ENCODE results near the gene KHDRBS2. TPM values are rescaled to one million over a fixed set of nuclear protein-coding genes. Genes with fewer than 3 reads are reported as not detected.

KHDRBS2 gene
- total RNA-seq, 1 experiment from 2014 or later, result 2.7 TPM

GRCh38 chr6:62288974-62289373 is 2.9 kb upstream of the KHDRBS2 start:
- no peaks in the 10 kb centered on the region; the same call in 1 of the 2 replicates for H3K27me3 ChIP-seq (ENCODE audit: insufficient read depth, low read length)
- Mint-ChIP-seq H3K27me3 (ENCODE audit: low read depth) (peaks cover 34% of the 10 kb centered on the region), H3K27ac (no peak overlapping the region), H3K36me3 (ENCODE audit: insufficient read depth in 1 of 3, low read depth in 3 of 3) (no peaks in the 10 kb centered on the region), H3K9me3 (no peaks in the 10 kb centered on the region), H3K4me1 (peaks cover 15 to 16% of the 10 kb centered on the region in 2 experiments), H3K4me3 (no peak overlapping the region)
- no peak overlapping the region for H2BK12ac ChIP-seq (ENCODE audit: insufficient read length, low read depth, low read length)
- H3K79me1 ChIP-seq (ENCODE audit: insufficient read depth, low read depth, low read length, poor library complexity, severe bottlenecking), result no peaks in the 10 kb centered on the region
- H3K9me3 ChIP-seq (ENCODE audit: control insufficient read depth, low read depth, low read length), result no peaks in the 10 kb centered on the region
- no peak overlapping the region for H3K4me2 ChIP-seq (ENCODE audit: insufficient read depth, insufficient read length, low read length)
- no peak overlapping the region for H3K56ac ChIP-seq (ENCODE audit: insufficient read length, low read depth, low read length)
- H4K91ac ChIP-seq (ENCODE audit: insufficient read length, low read depth, low read length), result no peak overlapping the region
- H3K4me1 ChIP-seq (ENCODE audit: insufficient read depth, low read length), result no peaks in the 10 kb centered on the region
- no peaks in the 10 kb centered on the region for H4K20me1 ChIP-seq (ENCODE audit: control insufficient read depth, insufficient read depth, insufficient read length)
- no peak overlapping the region for H2AFZ ChIP-seq (ENCODE audit: low read length)
- H3T11ph ChIP-seq (ENCODE audit: low read length), result no peak overlapping the region
- H3K79me2 ChIP-seq (ENCODE audit: insufficient read depth, low read length), result no peaks in the 10 kb centered on the region; the same call in 1 of the 2 replicates
- H3K4ac ChIP-seq (ENCODE audit: low read depth, low read length), result no peak overlapping the region
- DNase-seq, result no peak
- no peak overlapping the region for H2AK5ac ChIP-seq (ENCODE audit: insufficient read length, low read length)
- H2BK5ac ChIP-seq (ENCODE audit: insufficient read length, low read length), result no peak overlapping the region
- no peak overlapping the region for H2BK20ac ChIP-seq (ENCODE audit: low read depth, low read length, poor library complexity, severe bottlenecking)
- H4K8ac ChIP-seq (replicated peaks; ENCODE audit: insufficient read length, low read depth, low read length), result no peak overlapping the region
- no peak overlapping the region for H2BK120ac ChIP-seq (ENCODE audit: low read depth, low read length, poor library complexity, severe bottlenecking)
- H3K27ac ChIP-seq (ENCODE audit: insufficient read length, low read depth, low read length), result no peak overlapping the region
- no peak overlapping the region for H2BK15ac ChIP-seq (ENCODE audit: low read depth, low read length)
- H3K23ac ChIP-seq (ENCODE audit: insufficient read length, low read depth, low read length), result no peak overlapping the region
- H3K23me2 ChIP-seq (ENCODE audit: insufficient read length, low read depth, low read length, poor library complexity, severe bottlenecking), result peaks cover 5% of the 10 kb centered on the region
- WGBS (ENCODE audit: extremely low coverage, insufficient read length, low lambda C conversion rate), result no CpG with 5 or more reads among the region's 1 CpG
- no peak overlapping the region for H3K9ac ChIP-seq (ENCODE audit: extremely low read depth, insufficient read length, low read length)
- no peak overlapping the region for H4K5ac ChIP-seq (ENCODE audit: insufficient read length, low read depth, low read length)
- no peak overlapping the region for H3K18ac ChIP-seq (ENCODE audit: insufficient read length, low read depth, low read length)
- no peak overlapping the region for H3K14ac ChIP-seq (ENCODE audit: insufficient read depth, low read length)
- TF ChIP-seq CTCF (conservative IDR thresholded peaks at IDR 0.05), result no peak

Data from H9 (cell line).